ENCODE data around the gene SLC28A1. TPM values are rescaled to one million over a fixed set of nuclear protein-coding genes. Genes with fewer than 3 reads are reported as not detected.

Gene SLC28A1
- total RNA-seq, 1 donor from 2014 or later: not detected

GRCh38 chr15:84887938-84888337 is 3.5 kb downstream of the SLC28A1 start:
- Histone ChIP-seq H3K4me2 (ENCODE audit: low read length) (no peak overlapping the region), H3K4me3 (ENCODE audit: insufficient read depth, low read depth, low read length) (no peak overlapping the region), H3K79me2 (ENCODE audit: insufficient read depth, low read length) (no peaks in the 10 kb centered on the region), H3K36me3 (ENCODE audit: insufficient read depth, low read length) (no peaks in the 10 kb centered on the region), H3K9ac (ENCODE audit: low read length) (no peak overlapping the region), H3K27ac (ENCODE audit: low read depth, low read length) (no peak overlapping the region), H2AFZ (ENCODE audit: low read depth, low read length) (no peak overlapping the region), H4K20me1 (ENCODE audit: insufficient read depth, low read length) (no peaks in the 10 kb centered on the region), H3K27me3 (ENCODE audit: insufficient read depth, low read length) (no peaks in the 10 kb centered on the region), H3K9me3 (ENCODE audit: insufficient read depth, low read depth, low read length) (no peaks in the 10 kb centered on the region), H3K4me1 (ENCODE audit: insufficient read depth, low read length) (no peaks in the 10 kb centered on the region)
- no peak for TF ChIP-seq CTCF (IDR thresholded peaks at IDR 0.05; ENCODE audit: insufficient read depth, low read depth, low read length)
- no peak for TF ChIP-seq EZH2 (IDR thresholded peaks at IDR 0.05; ENCODE audit: insufficient read depth, low read length)
- Mint-ChIP-seq H3K4me3 (ENCODE audit: unreplicated experiment) (no peak overlapping the region), H3K36me3 (ENCODE audit: low read depth, unreplicated experiment) (no peaks in the 10 kb centered on the region), H3K9me3 (ENCODE audit: unreplicated experiment) (peaks cover 2% of the 10 kb centered on the region), H3K27me3 (ENCODE audit: low read depth, unreplicated experiment) (peaks cover 25% of the 10 kb centered on the region), H3K4me1 (ENCODE audit: low read depth, unreplicated experiment) (peaks cover 4% of the 10 kb centered on the region), H3K27ac (ENCODE audit: unreplicated experiment) (no peak overlapping the region)
- no peak for DNase-seq (ENCODE audit: low read depth)
- no peak for FAIRE-seq

GRCh38 chr15:84888639-84889038 is 4.2 kb downstream of the SLC28A1 start:
- H3K27ac Mint-ChIP-seq (ENCODE audit: unreplicated experiment): no peak overlapping the region
- Histone ChIP-seq H3K36me3 (ENCODE audit: insufficient read depth, low read length) (no peaks in the 10 kb centered on the region), H3K79me2 (ENCODE audit: insufficient read depth, low read length) (no peaks in the 10 kb centered on the region), H3K9me3 (ENCODE audit: insufficient read depth, low read depth, low read length) (no peaks in the 10 kb centered on the region), H4K20me1 (ENCODE audit: insufficient read depth, low read length) (no peaks in the 10 kb centered on the region), H2AFZ (ENCODE audit: low read depth, low read length) (no peak overlapping the region), H3K9ac (ENCODE audit: low read length) (no peak overlapping the region), H3K4me1 (ENCODE audit: insufficient read depth, low read length) (no peaks in the 10 kb centered on the region), H3K27me3 (ENCODE audit: insufficient read depth, low read length) (no peaks in the 10 kb centered on the region), H3K4me3 (ENCODE audit: insufficient read depth, low read depth, low read length) (no peak overlapping the region), H3K4me2 (ENCODE audit: low read length) (no peak overlapping the region), H3K27ac (ENCODE audit: low read depth, low read length) (no peak overlapping the region)
- TF ChIP-seq CTCF (IDR thresholded peaks at IDR 0.05; ENCODE audit: insufficient read depth, low read depth, low read length) (no peak), EZH2 (IDR thresholded peaks at IDR 0.05; ENCODE audit: insufficient read depth, low read length) (no peak)
- FAIRE-seq: no peak
- peaks cover 29% of the 10 kb centered on the region for H3K27me3 Mint-ChIP-seq (ENCODE audit: low read depth, unreplicated experiment)
- H3K36me3 Mint-ChIP-seq (ENCODE audit: low read depth, unreplicated experiment): no peaks in the 10 kb centered on the region
- H3K4me3 Mint-ChIP-seq (ENCODE audit: unreplicated experiment): no peak overlapping the region
- DNase-seq (ENCODE audit: low read depth): no peak
- H3K4me1 Mint-ChIP-seq (ENCODE audit: low read depth, unreplicated experiment): peaks cover under 1% of the 10 kb centered on the region
- H3K9me3 Mint-ChIP-seq (ENCODE audit: unreplicated experiment): peaks cover 2% of the 10 kb centered on the region

GRCh38 chr15:84889313-84889990 is 5.0 kb downstream of the SLC28A1 start:
- no peaks in the 10 kb centered on the region for H3K36me3 ChIP-seq (ENCODE audit: insufficient read depth, low read length)
- no peaks in the 10 kb centered on the region for H3K79me2 ChIP-seq (ENCODE audit: insufficient read depth, low read length)
- no peak overlapping the region for H3K27ac Mint-ChIP-seq (ENCODE audit: unreplicated experiment)
- H3K9me3 ChIP-seq (ENCODE audit: insufficient read depth, low read depth, low read length): no peaks in the 10 kb centered on the region
- no peak overlapping the region for H3K4me3 ChIP-seq (ENCODE audit: insufficient read depth, low read depth, low read length)
- no peak overlapping the region for H3K9ac ChIP-seq (ENCODE audit: low read length)
- peaks cover 2% of the 10 kb centered on the region for H3K9me3 Mint-ChIP-seq (ENCODE audit: unreplicated experiment)
- no peak for TF ChIP-seq CTCF (IDR thresholded peaks at IDR 0.05; ENCODE audit: insufficient read depth, low read depth, low read length)
- TF ChIP-seq EZH2 (IDR thresholded peaks at IDR 0.05; ENCODE audit: insufficient read depth, low read length): no peak
- no peak for DNase-seq (ENCODE audit: low read depth)
- no peak overlapping the region for H2AFZ ChIP-seq (ENCODE audit: low read depth, low read length)
- no peak for FAIRE-seq
- H4K20me1 ChIP-seq (ENCODE audit: insufficient read depth, low read length): no peaks in the 10 kb centered on the region
- H3K27ac ChIP-seq (ENCODE audit: low read depth, low read length): no peak overlapping the region
- H3K4me1 Mint-ChIP-seq (ENCODE audit: low read depth, unreplicated experiment): no peaks in the 10 kb centered on the region
- peaks cover 33% of the 10 kb centered on the region for H3K27me3 Mint-ChIP-seq (ENCODE audit: low read depth, unreplicated experiment)
- H3K4me1 ChIP-seq (ENCODE audit: insufficient read depth, low read length): no peaks in the 10 kb centered on the region
- no peaks in the 10 kb centered on the region for H3K27me3 ChIP-seq (ENCODE audit: insufficient read depth, low read length)
- no peak overlapping the region for H3K4me3 Mint-ChIP-seq (ENCODE audit: unreplicated experiment)
- H3K4me2 ChIP-seq (ENCODE audit: low read length): no peak overlapping the region
- no peaks in the 10 kb centered on the region for H3K36me3 Mint-ChIP-seq (ENCODE audit: low read depth, unreplicated experiment)
